ENCODE measurements around the gene GNL1. TPM values are rescaled to one million over a fixed set of nuclear protein-coding genes. Genes with fewer than 3 reads are reported as not detected.

Gene GNL1
- total and polyA plus RNA-seq, 9 of the 15 experiments (the other 6 are each of a cell fraction or from before 2014, with no cell fraction given): 0.73 to 112 (median 58.0) TPM

DNA sequence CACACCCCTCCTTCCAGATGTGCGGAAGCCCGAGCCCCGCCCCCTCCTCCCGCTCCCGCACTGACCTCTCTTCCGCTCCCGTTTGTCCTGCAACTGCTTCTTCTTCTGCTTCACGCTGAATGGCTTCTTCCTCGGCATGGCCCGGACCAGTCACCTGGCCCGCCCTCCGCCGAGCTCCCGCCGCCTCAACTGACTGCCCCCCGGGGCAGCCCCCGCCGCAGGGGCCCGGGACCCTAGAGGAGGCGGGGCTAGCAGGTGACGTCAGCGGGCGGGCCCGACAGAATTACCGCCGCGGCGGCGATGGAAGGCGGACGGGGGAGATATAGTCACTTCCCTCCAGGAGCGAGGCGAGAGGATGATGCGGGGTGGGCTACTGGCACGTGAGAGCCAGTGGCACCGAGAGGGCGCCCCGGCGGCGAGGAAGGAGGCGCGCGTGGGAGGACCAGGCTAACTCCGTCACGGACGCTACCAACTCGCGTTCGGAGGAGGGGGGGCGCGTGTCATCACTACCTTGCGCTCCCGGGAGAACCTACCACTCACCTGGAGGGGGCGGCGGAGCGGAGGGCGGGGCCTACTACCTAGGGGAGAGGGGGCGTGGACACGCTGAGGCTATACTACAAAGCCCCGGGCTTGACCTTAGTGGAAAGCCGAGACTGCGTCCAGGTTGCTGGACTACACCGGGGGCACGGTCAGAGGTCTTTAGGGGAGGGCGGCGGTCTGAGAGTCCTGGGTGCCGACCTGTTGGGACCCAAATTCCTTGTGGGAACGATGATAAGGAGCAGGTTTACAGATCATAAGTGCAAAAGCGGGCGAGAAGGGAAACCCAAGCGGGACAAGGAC, at the start of gene GNL1 (continued):
- TF ChIP-seq CBX1 (IDR thresholded peaks at IDR 0.05; ENCODE audit: low read depth) (peak; percentile 39; the same call in 1 of the 2 replicates), RBM25 (IDR thresholded peaks at IDR 0.05; ENCODE audit: low read depth, low read length, severe bottlenecking) (no peak), ZNF589 (CRISPR knock-in tag; IDR thresholded peaks at IDR 0.05; ENCODE audit: low read depth) (no peak), CAMTA2 (CRISPR knock-in tag; conservative IDR thresholded peaks at IDR 0.05) (no peak), DIDO1 (tag; IDR thresholded peaks at IDR 0.05; ENCODE audit: low read depth) (peak; percentile 99), JUND (IDR thresholded peaks at IDR 0.05; ENCODE audit: borderline replicate concordance, low read depth, low read length) (peak; percentile 97), JUND (tag; IDR thresholded peaks at IDR 0.05; ENCODE audit: borderline replicate concordance, low read depth, low read length) (peak; percentile 58; the same call in 1 of the 3 replicates), ZBTB8A (IDR thresholded peaks at IDR 0.05; ENCODE audit: partially characterized antibody) (no peak), RNF2 (IDR thresholded peaks at IDR 0.05) (peak; percentile 74; the same call in 1 of the 2 replicates), ZZZ3 (IDR thresholded peaks at IDR 0.05) (no peak), PHB (CRISPR knock-in tag; IDR thresholded peaks at IDR 0.05) (no peak)
- TF ChIP-seq, protein P1, sequence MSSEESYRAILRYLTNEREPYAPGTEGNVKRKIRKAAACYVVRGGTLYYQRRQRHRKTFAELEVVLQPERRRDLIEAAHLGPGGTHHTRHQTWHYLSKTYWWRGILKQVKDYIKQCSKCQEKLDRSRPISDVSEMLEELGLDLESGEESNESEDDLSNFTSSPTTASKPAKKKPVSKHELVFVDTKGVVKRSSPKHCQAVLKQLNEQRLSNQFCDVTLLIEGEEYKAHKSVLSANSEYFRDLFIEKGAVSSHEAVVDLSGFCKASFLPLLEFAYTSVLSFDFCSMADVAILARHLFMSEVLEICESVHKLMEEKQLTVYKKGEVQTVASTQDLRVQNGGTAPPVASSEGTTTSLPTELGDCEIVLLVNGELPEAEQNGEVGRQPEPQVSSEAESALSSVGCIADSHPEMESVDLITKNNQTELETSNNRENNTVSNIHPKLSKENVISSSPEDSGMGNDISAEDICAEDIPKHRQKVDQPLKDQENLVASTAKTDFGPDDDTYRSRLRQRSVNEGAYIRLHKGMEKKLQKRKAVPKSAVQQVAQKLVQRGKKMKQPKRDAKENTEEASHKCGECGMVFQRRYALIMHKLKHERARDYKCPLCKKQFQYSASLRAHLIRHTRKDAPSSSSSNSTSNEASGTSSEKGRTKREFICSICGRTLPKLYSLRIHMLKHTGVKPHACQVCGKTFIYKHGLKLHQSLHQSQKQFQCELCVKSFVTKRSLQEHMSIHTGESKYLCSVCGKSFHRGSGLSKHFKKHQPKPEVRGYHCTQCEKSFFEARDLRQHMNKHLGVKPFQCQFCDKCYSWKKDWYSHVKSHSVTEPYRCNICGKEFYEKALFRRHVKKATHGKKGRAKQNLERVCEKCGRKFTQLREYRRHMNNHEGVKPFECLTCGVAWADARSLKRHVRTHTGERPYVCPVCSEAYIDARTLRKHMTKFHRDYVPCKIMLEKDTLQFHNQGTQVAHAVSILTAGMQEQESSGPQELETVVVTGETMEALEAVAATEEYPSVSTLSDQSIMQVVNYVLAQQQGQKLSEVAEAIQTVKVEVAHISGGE (CRISPR knock-in tag; IDR thresholded peaks at IDR 0.05): no peak
- TF ChIP-seq, protein P2, sequence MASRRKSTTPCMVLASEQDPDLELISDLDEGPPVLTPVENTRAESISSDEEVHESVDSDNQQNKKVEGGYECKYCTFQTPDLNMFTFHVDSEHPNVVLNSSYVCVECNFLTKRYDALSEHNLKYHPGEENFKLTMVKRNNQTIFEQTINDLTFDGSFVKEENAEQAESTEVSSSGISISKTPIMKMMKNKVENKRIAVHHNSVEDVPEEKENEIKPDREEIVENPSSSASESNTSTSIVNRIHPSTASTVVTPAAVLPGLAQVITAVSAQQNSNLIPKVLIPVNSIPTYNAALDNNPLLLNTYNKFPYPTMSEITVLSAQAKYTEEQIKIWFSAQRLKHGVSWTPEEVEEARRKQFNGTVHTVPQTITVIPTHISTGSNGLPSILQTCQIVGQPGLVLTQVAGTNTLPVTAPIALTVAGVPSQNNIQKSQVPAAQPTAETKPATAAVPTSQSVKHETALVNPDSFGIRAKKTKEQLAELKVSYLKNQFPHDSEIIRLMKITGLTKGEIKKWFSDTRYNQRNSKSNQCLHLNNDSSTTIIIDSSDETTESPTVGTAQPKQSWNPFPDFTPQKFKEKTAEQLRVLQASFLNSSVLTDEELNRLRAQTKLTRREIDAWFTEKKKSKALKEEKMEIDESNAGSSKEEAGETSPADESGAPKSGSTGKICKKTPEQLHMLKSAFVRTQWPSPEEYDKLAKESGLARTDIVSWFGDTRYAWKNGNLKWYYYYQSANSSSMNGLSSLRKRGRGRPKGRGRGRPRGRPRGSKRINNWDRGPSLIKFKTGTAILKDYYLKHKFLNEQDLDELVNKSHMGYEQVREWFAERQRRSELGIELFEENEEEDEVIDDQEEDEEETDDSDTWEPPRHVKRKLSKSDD (conservative IDR thresholded peaks at IDR 0.05; ENCODE audit: low read length): no peak
- TF ChIP-seq, protein P3, sequence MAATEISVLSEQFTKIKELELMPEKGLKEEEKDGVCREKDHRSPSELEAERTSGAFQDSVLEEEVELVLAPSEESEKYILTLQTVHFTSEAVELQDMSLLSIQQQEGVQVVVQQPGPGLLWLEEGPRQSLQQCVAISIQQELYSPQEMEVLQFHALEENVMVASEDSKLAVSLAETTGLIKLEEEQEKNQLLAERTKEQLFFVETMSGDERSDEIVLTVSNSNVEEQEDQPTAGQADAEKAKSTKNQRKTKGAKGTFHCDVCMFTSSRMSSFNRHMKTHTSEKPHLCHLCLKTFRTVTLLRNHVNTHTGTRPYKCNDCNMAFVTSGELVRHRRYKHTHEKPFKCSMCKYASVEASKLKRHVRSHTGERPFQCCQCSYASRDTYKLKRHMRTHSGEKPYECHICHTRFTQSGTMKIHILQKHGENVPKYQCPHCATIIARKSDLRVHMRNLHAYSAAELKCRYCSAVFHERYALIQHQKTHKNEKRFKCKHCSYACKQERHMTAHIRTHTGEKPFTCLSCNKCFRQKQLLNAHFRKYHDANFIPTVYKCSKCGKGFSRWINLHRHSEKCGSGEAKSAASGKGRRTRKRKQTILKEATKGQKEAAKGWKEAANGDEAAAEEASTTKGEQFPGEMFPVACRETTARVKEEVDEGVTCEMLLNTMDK (IDR thresholded peaks at IDR 0.05; ENCODE audit: borderline replicate concordance, insufficient read depth, low read depth, low read length, poor library complexity, severe bottlenecking): peak; percentile 11
- TF ChIP-seq, protein P4, sequence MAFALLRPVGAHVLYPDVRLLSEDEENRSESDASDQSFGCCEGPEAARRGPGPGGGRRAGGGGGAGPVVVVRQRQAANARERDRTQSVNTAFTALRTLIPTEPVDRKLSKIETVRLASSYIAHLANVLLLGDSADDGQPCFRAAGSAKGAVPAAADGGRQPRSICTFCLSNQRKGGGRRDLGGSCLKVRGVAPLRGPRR (CRISPR knock-in tag; IDR thresholded peaks at IDR 0.05): no peak
- TF ChIP-seq, protein P5, sequence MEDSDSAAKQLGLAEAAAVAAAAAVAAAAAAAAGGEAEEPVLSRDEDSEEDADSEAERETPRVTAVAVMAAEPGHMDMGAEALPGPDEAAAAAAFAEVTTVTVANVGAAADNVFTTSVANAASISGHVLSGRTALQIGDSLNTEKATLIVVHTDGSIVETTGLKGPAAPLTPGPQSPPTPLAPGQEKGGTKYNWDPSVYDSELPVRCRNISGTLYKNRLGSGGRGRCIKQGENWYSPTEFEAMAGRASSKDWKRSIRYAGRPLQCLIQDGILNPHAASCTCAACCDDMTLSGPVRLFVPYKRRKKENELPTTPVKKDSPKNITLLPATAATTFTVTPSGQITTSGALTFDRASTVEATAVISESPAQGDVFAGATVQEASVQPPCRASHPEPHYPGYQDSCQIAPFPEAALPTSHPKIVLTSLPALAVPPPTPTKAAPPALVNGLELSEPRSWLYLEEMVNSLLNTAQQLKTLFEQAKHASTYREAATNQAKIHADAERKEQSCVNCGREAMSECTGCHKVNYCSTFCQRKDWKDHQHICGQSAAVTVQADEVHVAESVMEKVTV (CRISPR knock-in tag; IDR thresholded peaks at IDR 0.05): no peak

All from K562 (cell line).